Measurements from ENCODE around the gene ENOSF1. TPM values are rescaled to one million over a fixed set of nuclear protein-coding genes. Genes with fewer than 3 reads are reported as not detected.

The ENOSF1 gene
- total RNA-seq, 2 experiments from 2014 or later, result 61.3 to 66.1 TPM

DNA sequence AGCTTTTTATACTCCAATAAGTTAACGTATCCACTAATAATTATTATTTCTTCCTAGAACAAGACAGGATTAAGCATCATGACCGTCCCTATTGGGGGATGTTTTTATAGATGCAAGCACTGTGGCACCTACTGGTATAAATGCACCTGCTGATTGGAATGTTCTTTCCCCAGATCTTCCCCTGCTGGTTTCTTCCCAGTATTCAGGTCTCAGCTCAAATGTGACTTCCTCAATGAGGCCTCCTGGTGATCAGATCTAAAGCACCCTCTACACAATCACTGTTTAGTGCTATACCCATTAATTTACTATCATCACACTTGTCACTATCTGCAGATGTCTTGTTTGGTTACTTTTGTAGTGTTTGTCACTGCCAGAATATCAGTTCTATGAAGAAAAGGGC, 58.9 kb downstream of the ENOSF1 start:
- no peaks in the 10 kb centered on the region for H3K9me3 Mint-ChIP-seq
- no peak for DNase-seq
- intact Hi-C loops (cut with micrococcal nuclease), result no loop called here
- H3K36me3 Mint-ChIP-seq (ENCODE audit: low read depth), result peaks cover 9% of the 10 kb centered on the region
- no peak overlapping the region for H3K4me3 Mint-ChIP-seq
- H3K27ac Mint-ChIP-seq, result no peak overlapping the region
- CTCF ChIA-PET, result interaction anchor here (1.1 kb wide), 1 partner anchor 38 kb away, joined by 3 read pairs; no protein-coding TSS in a partner anchor
- H3K27me3 Mint-ChIP-seq (ENCODE audit: low read depth), result peaks cover 23% of the 10 kb centered on the region
- peaks cover 7% of the 10 kb centered on the region for H3K4me1 Mint-ChIP-seq (ENCODE audit: low read depth)

DNA sequence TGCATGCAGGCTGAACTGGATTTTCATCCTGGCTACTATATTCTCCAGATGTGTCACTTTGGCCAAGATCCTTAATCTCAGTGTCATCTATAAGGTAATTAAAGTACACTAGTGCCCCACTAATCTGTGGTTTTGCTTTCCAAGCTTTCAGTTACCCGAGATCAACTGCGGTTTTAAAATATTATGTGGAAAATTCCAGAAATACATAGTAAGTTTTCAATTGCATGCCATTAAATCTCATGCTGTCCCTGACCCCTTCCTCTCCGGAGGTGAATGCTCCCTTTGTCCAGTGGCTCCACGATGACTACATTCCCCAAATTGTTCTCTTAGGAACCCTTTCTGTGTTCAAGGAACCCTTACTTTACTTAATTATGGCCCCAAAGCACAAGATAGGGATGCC, 60.3 kb downstream of the ENOSF1 start:
- CTCF ChIA-PET, result no interaction called here
- no peaks in the 10 kb centered on the region for H3K9me3 Mint-ChIP-seq
- intact Hi-C loops (cut with micrococcal nuclease), result no loop called here
- peaks cover 23% of the 10 kb centered on the region for H3K27me3 Mint-ChIP-seq (ENCODE audit: low read depth)
- H3K4me1 Mint-ChIP-seq (ENCODE audit: low read depth), result peaks cover 7% of the 10 kb centered on the region
- H3K36me3 Mint-ChIP-seq (ENCODE audit: low read depth), result peaks cover 5% of the 10 kb centered on the region
- no peak for DNase-seq
- no peak overlapping the region for H3K4me3 Mint-ChIP-seq
- no peak overlapping the region for H3K27ac Mint-ChIP-seq

DNA sequence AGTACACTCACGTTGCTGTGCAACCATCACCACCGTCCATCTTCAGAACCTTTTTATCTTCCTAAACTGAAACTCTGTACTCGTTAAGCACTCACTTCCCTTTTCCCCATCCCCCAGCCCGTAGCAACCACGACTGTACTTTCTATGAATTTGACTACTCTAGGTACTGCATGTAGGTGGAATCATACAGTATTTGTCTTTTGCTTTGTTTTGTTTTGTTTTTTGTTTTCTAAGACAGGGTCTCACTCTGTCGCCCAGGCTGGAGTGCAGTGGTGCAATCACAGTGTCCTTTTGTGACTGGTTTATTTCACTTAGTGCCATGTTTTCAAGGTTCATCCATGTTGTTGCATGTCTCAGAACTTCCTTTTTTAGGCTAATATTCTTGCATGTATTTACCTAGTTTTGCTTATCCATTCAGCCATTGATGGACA, 62.0 kb downstream of the ENOSF1 start:
- Mint-ChIP-seq H3K27me3 (ENCODE audit: low read depth) (peaks cover 13% of the 10 kb centered on the region), H3K36me3 (ENCODE audit: low read depth) (peaks cover 2% of the 10 kb centered on the region), H3K9me3 (no peaks in the 10 kb centered on the region), H3K27ac (no peak overlapping the region), H3K4me1 (ENCODE audit: low read depth) (peaks cover 7% of the 10 kb centered on the region), H3K4me3 (no peak overlapping the region)
- peak; percentile 58 for DNase-seq
- CTCF ChIA-PET, result no interaction called here
- intact Hi-C loops (cut with micrococcal nuclease), result no loop called here

DNA sequence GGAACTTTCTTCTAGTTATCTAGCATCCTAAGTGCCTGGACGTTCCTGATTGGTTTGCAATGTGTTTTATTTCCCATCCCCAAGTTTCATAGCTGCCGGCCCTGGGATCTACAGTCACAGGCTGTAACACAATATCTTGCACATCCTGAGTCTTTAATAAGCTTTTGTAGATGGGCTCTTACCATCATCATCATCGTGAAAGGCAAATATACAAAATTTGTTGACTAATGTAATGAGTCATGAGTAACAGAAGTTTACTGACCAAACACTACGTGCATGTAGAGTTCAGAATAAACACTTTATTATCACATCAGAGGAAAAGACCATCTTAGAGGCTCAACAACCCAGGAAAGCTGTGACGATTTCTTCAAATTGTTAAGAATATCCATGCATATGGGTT, 63.1 kb downstream of the ENOSF1 start:
- Mint-ChIP-seq H3K9me3 (no peaks in the 10 kb centered on the region), H3K27me3 (ENCODE audit: low read depth) (peaks cover 5% of the 10 kb centered on the region), H3K4me1 (ENCODE audit: low read depth) (peaks cover 7% of the 10 kb centered on the region), H3K27ac (no peak overlapping the region), H3K4me3 (no peak overlapping the region), H3K36me3 (ENCODE audit: low read depth) (no peaks in the 10 kb centered on the region)
- CTCF ChIA-PET, result interaction anchor here (0.8 kb wide), 1 partner anchor 22 kb away, joined by 3 read pairs; no protein-coding TSS in a partner anchor
- intact Hi-C loops (cut with micrococcal nuclease), result no loop called here
- no peak for DNase-seq

DNA sequence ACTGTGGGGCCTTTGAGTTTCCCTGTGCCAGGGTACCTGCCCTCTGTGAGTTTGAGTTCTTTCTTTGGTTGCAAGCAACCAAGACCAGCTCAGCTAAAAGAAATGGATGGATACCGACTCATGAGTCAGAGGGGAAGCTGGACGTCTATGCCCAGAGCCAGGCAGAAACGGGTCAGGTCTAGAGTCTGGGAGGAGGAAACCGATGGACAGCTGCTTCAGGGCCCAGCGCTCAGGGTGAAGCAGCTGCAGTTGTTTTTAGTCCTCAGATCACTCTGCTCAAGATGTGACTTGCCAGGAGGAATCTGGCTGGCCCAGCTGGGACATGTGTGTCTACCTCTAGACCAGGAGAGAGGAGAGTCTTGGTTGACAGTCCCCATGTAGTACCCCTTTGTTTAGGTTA, 65.1 kb downstream of the ENOSF1 start:
- Mint-ChIP-seq H3K36me3 (ENCODE audit: low read depth) (no peaks in the 10 kb centered on the region), H3K4me3 (no peak overlapping the region), H3K27me3 (ENCODE audit: low read depth) (peaks cover 5% of the 10 kb centered on the region), H3K27ac (no peak overlapping the region), H3K9me3 (no peaks in the 10 kb centered on the region), H3K4me1 (ENCODE audit: low read depth) (peaks cover 7% of the 10 kb centered on the region)
- CTCF ChIA-PET, result interaction anchor here (0.6 kb wide), 1 partner anchor 27 kb away, joined by 3 read pairs; no protein-coding TSS in a partner anchor
- DNase-seq, result no peak
- intact Hi-C loops (cut with micrococcal nuclease), result no loop called here

DNA sequence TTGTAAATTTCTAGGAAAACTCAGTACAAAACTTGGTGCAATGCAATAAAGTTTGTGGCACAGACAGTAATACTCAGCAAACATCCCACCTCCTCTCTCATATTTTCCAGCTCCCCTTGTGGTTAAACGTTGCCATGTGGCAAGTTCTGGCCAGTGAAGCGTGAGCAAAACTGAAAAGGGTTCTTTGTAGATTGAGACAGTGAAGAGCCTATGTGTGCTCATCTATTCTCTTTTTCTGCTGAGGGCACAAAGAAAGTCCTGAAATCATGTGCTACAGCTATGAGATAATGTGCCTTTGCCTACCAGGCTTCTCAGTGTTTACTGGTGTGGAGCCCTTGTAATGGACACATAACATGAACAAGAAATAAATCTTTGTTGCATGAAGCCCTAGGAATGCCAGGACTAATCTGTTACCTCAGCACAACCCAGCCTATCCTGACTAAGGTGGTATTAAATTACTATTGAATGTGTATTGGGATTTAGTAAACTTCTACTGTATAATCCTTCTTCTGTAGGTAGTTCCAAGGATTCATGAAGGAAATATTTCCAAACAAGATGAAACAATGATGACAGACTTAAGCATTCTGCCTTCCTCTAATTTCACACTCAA, 67.9 kb downstream of the ENOSF1 start:
- intact Hi-C loops (cut with micrococcal nuclease), result no loop called here
- Mint-ChIP-seq H3K9me3 (no peaks in the 10 kb centered on the region), H3K4me3 (no peak overlapping the region), H3K36me3 (ENCODE audit: low read depth) (no peaks in the 10 kb centered on the region), H3K27me3 (ENCODE audit: low read depth) (peaks cover 4% of the 10 kb centered on the region), H3K4me1 (ENCODE audit: low read depth) (no peaks in the 10 kb centered on the region), H3K27ac (no peak overlapping the region)
- CTCF ChIA-PET, result no interaction called here
- DNase-seq, result peak; percentile 20

DNA sequence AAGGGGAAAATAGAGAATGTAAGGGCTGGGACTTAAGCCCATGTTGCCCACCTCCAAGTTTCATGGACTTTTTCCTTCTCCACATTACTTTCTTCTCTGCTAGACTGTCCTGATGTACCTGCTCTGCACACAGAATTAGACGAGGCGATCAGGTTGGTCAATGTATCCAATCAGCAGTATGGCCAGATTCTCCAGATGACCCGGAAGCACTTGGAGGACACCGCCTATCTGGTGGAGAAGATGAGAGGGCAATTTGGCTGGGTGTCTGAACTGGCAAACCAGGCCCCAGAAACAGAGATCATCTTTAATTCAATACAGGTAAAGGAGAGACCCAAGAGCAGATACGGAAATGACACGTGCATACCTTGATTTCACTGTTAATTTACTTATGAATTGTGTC, 71.2 kb downstream of the ENOSF1 start:
- no peak overlapping the region for H3K27ac Mint-ChIP-seq
- CTCF ChIA-PET, result no interaction called here
- H3K4me1 Mint-ChIP-seq (ENCODE audit: low read depth), result no peaks in the 10 kb centered on the region
- no peaks in the 10 kb centered on the region for H3K9me3 Mint-ChIP-seq
- peaks cover 8% of the 10 kb centered on the region for H3K27me3 Mint-ChIP-seq (ENCODE audit: low read depth)
- intact Hi-C loops (cut with micrococcal nuclease), result no loop called here
- DNase-seq, result no peak
- no peak overlapping the region for H3K4me3 Mint-ChIP-seq
- H3K36me3 Mint-ChIP-seq (ENCODE audit: low read depth), result no peaks in the 10 kb centered on the region

DNA sequence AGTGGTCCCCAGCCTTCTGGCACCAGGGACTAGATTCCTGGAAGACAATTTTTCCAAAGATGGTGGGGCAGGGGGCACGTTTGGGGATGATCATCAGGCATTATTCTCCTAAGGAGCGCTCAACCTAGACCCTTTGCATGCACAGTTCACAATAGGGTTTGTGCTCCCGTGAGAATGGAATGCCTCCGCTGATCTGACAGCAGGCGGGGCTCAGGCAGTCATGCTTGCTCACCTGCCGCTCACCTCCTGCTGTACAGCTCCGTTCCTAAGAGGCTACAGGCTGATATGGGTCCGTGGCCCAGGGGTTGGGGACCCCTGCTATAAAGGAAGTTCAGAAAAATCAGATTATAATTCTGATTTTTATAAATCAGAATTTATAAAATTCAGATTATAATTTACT, 77.3 kb downstream of the ENOSF1 start:
- H3K36me3 Mint-ChIP-seq (ENCODE audit: low read depth), result no peaks in the 10 kb centered on the region
- intact Hi-C loops (cut with micrococcal nuclease), result no loop called here
- no peak overlapping the region for H3K27ac Mint-ChIP-seq
- CTCF ChIA-PET, result no interaction called here
- no peak for DNase-seq
- H3K4me3 Mint-ChIP-seq, result no peak overlapping the region
- no peaks in the 10 kb centered on the region for H3K9me3 Mint-ChIP-seq
- H3K4me1 Mint-ChIP-seq (ENCODE audit: low read depth), result no peaks in the 10 kb centered on the region
- peaks cover 4% of the 10 kb centered on the region for H3K27me3 Mint-ChIP-seq (ENCODE audit: low read depth)

DNA sequence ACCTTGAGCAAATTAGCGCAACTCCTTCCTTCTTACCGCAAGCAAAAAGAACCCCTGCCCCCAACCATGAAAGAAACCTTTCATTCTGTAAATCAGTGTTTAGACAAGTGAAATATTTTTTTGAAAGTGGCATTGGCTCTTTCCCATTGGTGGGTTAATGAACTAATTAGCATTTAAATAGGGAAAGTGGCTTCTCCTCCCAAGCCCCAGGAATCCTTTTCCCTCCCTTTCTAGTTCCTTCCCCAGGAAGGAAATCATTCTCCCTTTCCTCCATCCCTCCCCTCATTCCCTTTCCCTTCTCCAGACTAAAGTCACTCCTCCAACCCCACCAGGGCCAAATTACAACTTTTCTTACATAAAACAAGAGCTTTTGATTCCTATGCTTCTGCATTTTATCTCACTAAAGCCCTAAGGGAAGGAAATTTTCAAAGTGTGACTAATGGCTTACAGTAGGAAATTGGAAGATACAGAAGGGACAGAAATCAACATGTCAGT, 77.8 kb downstream of the ENOSF1 start:
- CTCF ChIA-PET, result no interaction called here
- no peak overlapping the region for H3K4me3 Mint-ChIP-seq
- no peak for DNase-seq
- peaks cover 4% of the 10 kb centered on the region for H3K27me3 Mint-ChIP-seq (ENCODE audit: low read depth)
- H3K4me1 Mint-ChIP-seq (ENCODE audit: low read depth), result no peaks in the 10 kb centered on the region
- H3K9me3 Mint-ChIP-seq, result no peaks in the 10 kb centered on the region
- no peak overlapping the region for H3K27ac Mint-ChIP-seq
- H3K36me3 Mint-ChIP-seq (ENCODE audit: low read depth), result no peaks in the 10 kb centered on the region
- intact Hi-C loops (cut with micrococcal nuclease), result no loop called here

DNA sequence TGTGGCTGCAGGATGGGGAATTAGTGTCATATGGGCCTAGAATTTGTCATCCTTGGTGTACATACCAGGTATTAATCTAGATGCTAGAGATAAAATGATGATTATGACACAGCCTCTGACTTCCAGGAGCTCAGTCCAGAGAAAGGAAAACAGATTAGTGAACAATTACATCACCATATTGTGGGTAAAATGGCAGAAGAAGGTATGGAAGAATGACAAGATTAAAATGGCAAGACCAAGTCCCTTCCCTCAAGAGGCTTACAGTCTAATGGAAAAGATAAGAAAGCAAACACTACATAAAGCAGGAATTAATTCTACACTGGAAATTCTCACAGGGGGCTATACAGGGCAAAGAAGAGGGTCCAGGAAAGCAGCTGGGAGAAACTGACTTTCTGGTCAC, 80.9 kb downstream of the ENOSF1 start:
- intact Hi-C loops (cut with micrococcal nuclease), result no loop called here
- Mint-ChIP-seq H3K4me1 (ENCODE audit: low read depth) (peaks cover 3% of the 10 kb centered on the region), H3K9me3 (no peaks in the 10 kb centered on the region), H3K4me3 (no peak overlapping the region), H3K27me3 (ENCODE audit: low read depth) (no peaks in the 10 kb centered on the region), H3K36me3 (ENCODE audit: low read depth) (no peaks in the 10 kb centered on the region), H3K27ac (no peak overlapping the region)
- no peak for DNase-seq
- CTCF ChIA-PET, result interaction anchor here (1.0 to 1.3 kb wide), 2 partner anchors 26 to 108 kb away, joined by 3 read pairs; partner anchors contain the start of gene TYMS

DNA sequence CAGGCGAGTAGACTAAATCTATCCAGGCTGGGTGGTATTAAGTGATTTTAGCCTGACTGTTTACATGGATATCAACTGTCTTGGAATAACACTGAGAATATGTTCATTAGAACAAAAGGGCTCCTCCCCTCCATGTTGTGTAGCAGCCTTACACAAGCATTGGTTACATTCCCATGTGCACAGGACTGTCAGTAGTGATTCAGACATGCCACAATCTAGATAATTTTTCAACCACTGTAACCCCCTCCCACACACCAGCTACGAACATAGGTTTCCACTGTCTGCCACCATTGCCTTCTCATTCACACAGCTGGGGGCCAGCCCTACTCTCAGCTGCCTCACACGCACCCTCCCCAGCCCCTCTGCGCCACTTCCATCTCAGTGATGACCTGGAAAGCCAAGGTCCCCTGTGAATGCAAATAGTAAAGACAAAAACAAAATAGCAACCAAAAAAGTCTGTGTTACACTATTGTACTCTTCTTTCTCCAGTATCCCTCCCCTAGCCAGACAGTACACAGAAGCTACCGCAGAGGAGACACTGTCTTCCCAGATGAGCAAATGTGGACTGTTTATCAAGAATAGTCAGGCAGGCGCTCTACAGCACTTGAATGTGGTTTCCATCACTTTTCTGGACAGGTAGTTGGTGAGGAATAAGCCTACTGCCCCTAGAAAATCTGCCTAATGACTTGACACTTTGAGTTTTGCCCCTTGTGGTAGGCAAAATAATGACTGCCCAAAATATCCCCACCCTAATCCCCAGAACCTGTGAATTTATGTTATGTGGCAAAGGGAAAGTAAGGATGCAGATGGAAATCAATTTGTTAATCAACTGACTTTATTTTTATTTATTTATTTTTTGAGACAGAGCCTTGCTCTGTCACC, 82.9 kb downstream of the ENOSF1 start:
- intact Hi-C loops (cut with micrococcal nuclease), result no loop called here
- CTCF ChIA-PET, result no interaction called here
- H3K27me3 Mint-ChIP-seq (ENCODE audit: low read depth), result no peaks in the 10 kb centered on the region
- no peak overlapping the region for H3K27ac Mint-ChIP-seq
- peaks cover 3% of the 10 kb centered on the region for H3K4me1 Mint-ChIP-seq (ENCODE audit: low read depth)
- no peaks in the 10 kb centered on the region for H3K9me3 Mint-ChIP-seq
- H3K4me3 Mint-ChIP-seq, result no peak overlapping the region
- H3K36me3 Mint-ChIP-seq (ENCODE audit: low read depth), result no peaks in the 10 kb centered on the region
- no peak for DNase-seq

DNA sequence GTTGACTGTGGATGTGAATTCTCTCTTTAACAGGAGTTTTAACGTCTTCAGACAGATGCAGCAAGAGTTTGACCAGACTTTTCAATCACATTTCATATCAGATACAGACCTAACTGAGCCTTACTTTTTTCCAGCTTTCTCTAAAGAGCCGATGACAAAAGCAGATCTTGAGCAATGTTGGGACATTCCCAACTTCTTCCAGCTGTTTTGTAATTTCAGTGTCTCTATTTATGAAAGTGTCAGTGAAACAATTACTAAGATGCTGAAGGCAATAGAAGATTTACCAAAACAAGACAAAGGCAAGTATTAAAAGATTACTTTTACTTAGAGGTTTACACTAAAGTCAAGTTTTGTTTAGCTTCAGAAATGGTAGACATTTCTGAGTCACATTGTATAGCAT, 85.2 kb downstream of the ENOSF1 start:
- no peak overlapping the region for H3K27ac Mint-ChIP-seq
- no peaks in the 10 kb centered on the region for H3K9me3 Mint-ChIP-seq
- no peak for DNase-seq
- CTCF ChIA-PET, result interaction anchor here (0.8 to 5.6 kb wide), 4 partner anchors 23 to 204 kb away, joined by 3 to 43 read pairs (median 4); no protein-coding TSS in a partner anchor
- H3K4me3 Mint-ChIP-seq, result no peak overlapping the region
- intact Hi-C loops (cut with micrococcal nuclease), result no loop called here
- H3K4me1 Mint-ChIP-seq (ENCODE audit: low read depth), result peaks cover 3% of the 10 kb centered on the region
- no peaks in the 10 kb centered on the region for H3K27me3 Mint-ChIP-seq (ENCODE audit: low read depth)
- H3K36me3 Mint-ChIP-seq (ENCODE audit: low read depth), result no peaks in the 10 kb centered on the region

Measured in activated naive CD4-positive, alpha-beta T cell treated with anti-CD3 and anti-CD28 coated beads for 36 hours (primary cell).